GM23338 (cell line): ENCODE data around the gene NDUFS6. TPM values are rescaled to one million over a fixed set of nuclear protein-coding genes. Genes with fewer than 3 reads are reported as not detected.

Experiments
- ATAC-seq: fragments of 200-7000 bp; cut with Tn5 transposase; 3 replicates; pipeline ENCODE4 v1.9.1; 2020
- DNase-seq: peaks from one replicate; pipeline ENCODE4 v3.0.0-alpha.2; 2015; ENCODE audit warnings: low spot score
- H2AFZ ChIP-seq: fragments of 200-600 bp; sonication (generic); 2 replicates; pipeline ENCODE4 v1.8.0; 2016; ENCODE audit warnings: antibody characterized with exemption, mild to moderate bottlenecking, moderate library complexity
- H3F3A ChIP-seq: fragments of 200-600 bp; sonication (generic); replicated peaks from 2 replicates; pipeline ENCODE4 v1.8.0; 2017; ENCODE audit warnings: antibody characterized with exemption, mixed run types, low read depth
- H3K27ac ChIP-seq: fragments of 200-600 bp; sonication (generic); 2 replicates; pipeline ENCODE4 v1.6.1; 2016; ENCODE audit warnings: low read depth
- H3K27me3 ChIP-seq: fragments of 200-600 bp; sonication (generic); 2 replicates; pipeline ENCODE4 v1.8.0; 2016; ENCODE audit warnings: mild to moderate bottlenecking, mixed run types, moderate library complexity; ENCODE audit not compliant: insufficient read depth
- H3K36me3 ChIP-seq: fragments of 200-600 bp; sonication (generic); 2 replicates; pipeline ENCODE4 v1.8.0; 2016; ENCODE audit warnings: mild to moderate bottlenecking; ENCODE audit not compliant: insufficient read depth
- H3K4me1 ChIP-seq: fragments of 200-600 bp; sonication (generic); 2 replicates; pipeline ENCODE4 v1.8.0; 2016; ENCODE audit warnings: mild to moderate bottlenecking, moderate library complexity; ENCODE audit not compliant: insufficient read depth
- H3K4me2 ChIP-seq: fragments of 200-600 bp; sonication (generic); 2 replicates; pipeline ENCODE4 v1.7.1; 2017; ENCODE audit warnings: mixed run types
- H3K4me3 ChIP-seq: fragments of 200-600 bp; sonication (generic); 2 replicates; pipeline ENCODE4 v1.6.1; 2016; ENCODE audit warnings: mixed run types
- H3K79me2 ChIP-seq: fragments of 200-600 bp; sonication (generic); replicated peaks from 2 replicates; pipeline ENCODE4 v1.8.0; 2017; ENCODE audit warnings: mild to moderate bottlenecking; ENCODE audit not compliant: insufficient read depth
- H3K9me2 ChIP-seq: fragments of 200-600 bp; sonication (generic); 2 replicates; pipeline ENCODE4 v1.8.0; 2017; ENCODE audit not compliant: insufficient read depth
- H4K20me1 ChIP-seq: fragments of 200-600 bp; sonication (generic); replicated peaks from 2 replicates; pipeline ENCODE4 v1.8.0; 2017; ENCODE audit warnings: mild to moderate bottlenecking; ENCODE audit not compliant: insufficient read depth
- H3K27ac Mint-ChIP-seq: 2 replicates; pipeline ENCODE4 v1.8.0; 2020; ENCODE audit warnings: inconsistent platforms, mild to moderate bottlenecking, moderate library complexity, mixed read lengths
- H3K27me3 Mint-ChIP-seq: 3 replicates; pipeline ENCODE4 v1.8.0; 2022; ENCODE audit warnings: low read depth, mild to moderate bottlenecking, moderate library complexity, mixed read lengths, inconsistent platforms; ENCODE audit not compliant: insufficient read depth, poor library complexity
- H3K36me3 Mint-ChIP-seq: 3 replicates; pipeline ENCODE4 v1.8.0; 2021; ENCODE audit warnings: low read depth, mild to moderate bottlenecking, inconsistent platforms, moderate library complexity, mixed read lengths
- H3K4me1 Mint-ChIP-seq: 3 replicates; pipeline ENCODE4 v1.8.0; 2020; ENCODE audit warnings: mild to moderate bottlenecking, inconsistent platforms, mixed read lengths
- H3K4me3 Mint-ChIP-seq: 3 replicates; pipeline ENCODE4 v1.8.0; 2021; ENCODE audit warnings: moderate library complexity, mild to moderate bottlenecking, inconsistent platforms, mixed read lengths
- H3K9me3 Mint-ChIP-seq: 3 replicates; pipeline ENCODE4 v1.8.0; 2020; ENCODE audit warnings: moderate library complexity, mild to moderate bottlenecking, inconsistent platforms, mixed read lengths
- CREB1 ChIP-seq: fragments of 250-450 bp; sonication (Bioruptor Pico); IDR thresholded peaks from 2 replicates; pipeline ENCODE4 v1.5.0; 2020; ENCODE audit warnings: low read depth, mild to moderate bottlenecking, moderate library complexity
- ETS1 ChIP-seq: IDR thresholded peaks from 2 replicates; pipeline ENCODE4 v1.6.1; 2016; ENCODE audit warnings: antibody characterized with exemption
- EZH2phosphoT487 ChIP-seq: fragments of 200-600 bp; sonication (generic); IDR thresholded peaks from one replicate; pipeline ENCODE4 v1.8.1; 2018; ENCODE audit warnings: antibody characterized with exemption; ENCODE audit not compliant: unreplicated experiment
- JUNB ChIP-seq: IDR thresholded peaks from one replicate; pipeline ENCODE4 v1.6.1; 2016; ENCODE audit warnings: antibody characterized with exemption; ENCODE audit not compliant: unreplicated experiment
- NANOG ChIP-seq: IDR thresholded peaks from 2 replicates; pipeline ENCODE4 v1.6.1; 2016; ENCODE audit warnings: antibody characterized with exemption, borderline replicate concordance
- POLR2AphosphoS5 ChIP-seq: IDR thresholded peaks from 2 replicates; pipeline ENCODE4 v1.6.1; 2016; ENCODE audit warnings: antibody characterized with exemption, low read depth
- REST ChIP-seq: IDR thresholded peaks from one replicate; pipeline ENCODE4 v1.6.1; 2018; ENCODE audit warnings: antibody characterized with exemption; ENCODE audit not compliant: unreplicated experiment
- STAT1 ChIP-seq: IDR thresholded peaks from one replicate; pipeline ENCODE4 v1.6.1; 2016; ENCODE audit warnings: antibody characterized with exemption; ENCODE audit not compliant: unreplicated experiment
- ZNF114 ChIP-seq: fragments of 250-450 bp; sonication (Bioruptor Pico); IDR thresholded peaks from 2 replicates; pipeline ENCODE4 v1.5.0; 2020; ENCODE audit warnings: mild to moderate bottlenecking, moderate library complexity
- polyA plus RNA-seq: library from polyadenylated mRNA; unstranded; fragments of >200 nt; fragmentation: Nextera tagmentation; extraction: Ambion mirVana; gene quantifications from 2 replicates; pipeline ENCODE4 v1.2.1, GENCODE V29; 2016
- total RNA-seq: library from RNA; depleted of rRNA; stranded (reverse); fragments of >200 nt; shearing (Covaris generic); gene quantifications from 2 replicates; pipeline ENCODE4 v1.2.3, GENCODE V29; 2014

The NDUFS6 gene
- total and polyA plus RNA-seq, 2 experiments from 2014 or later = 94.8 to 289 TPM

- Mint-ChIP-seq H3K27me3 (peaks cover 17% of the 10 kb centered on the region), H3K9me3 (no peaks in the 10 kb centered on the region), H3K36me3 (no peaks in the 10 kb centered on the region), H3K4me1 (peaks cover 47% of the 10 kb centered on the region), H3K4me3 (no peak overlapping the region), H3K27ac (no peak overlapping the region)
- H3K4me1 ChIP-seq = peaks cover 20% of the 10 kb centered on the region
- no peaks in the 10 kb centered on the region for H3K36me3 ChIP-seq
- no peak overlapping the region for H3K4me2 ChIP-seq
- TF ChIP-seq NANOG (no peak), ZNF114 (CRISPR knock-in tag) (no peak), REST (no peak), CREB1 (CRISPR knock-in tag) (no peak), ETS1 (no peak), POLR2AphosphoS5 (no peak), EZH2phosphoT487 (no peak), STAT1 (no peak)
- ATAC-seq = no peak
- H2AFZ ChIP-seq = no peak overlapping the region
- H3K9me2 ChIP-seq = no peaks in the 10 kb centered on the region
- H3K27ac ChIP-seq = no peak overlapping the region
- no peak overlapping the region for H3K4me3 ChIP-seq
- H3K79me2 ChIP-seq = no peaks in the 10 kb centered on the region
- no peaks in the 10 kb centered on the region for H3K27me3 ChIP-seq
- no peaks in the 10 kb centered on the region for H4K20me1 ChIP-seq
- no peak for DNase-seq
- H3F3A ChIP-seq = no peaks in the 10 kb centered on the region
Observed at GRCh38 chr5:1832511-1833250, 31.5 kb downstream of the NDUFS6 start.

DNA sequence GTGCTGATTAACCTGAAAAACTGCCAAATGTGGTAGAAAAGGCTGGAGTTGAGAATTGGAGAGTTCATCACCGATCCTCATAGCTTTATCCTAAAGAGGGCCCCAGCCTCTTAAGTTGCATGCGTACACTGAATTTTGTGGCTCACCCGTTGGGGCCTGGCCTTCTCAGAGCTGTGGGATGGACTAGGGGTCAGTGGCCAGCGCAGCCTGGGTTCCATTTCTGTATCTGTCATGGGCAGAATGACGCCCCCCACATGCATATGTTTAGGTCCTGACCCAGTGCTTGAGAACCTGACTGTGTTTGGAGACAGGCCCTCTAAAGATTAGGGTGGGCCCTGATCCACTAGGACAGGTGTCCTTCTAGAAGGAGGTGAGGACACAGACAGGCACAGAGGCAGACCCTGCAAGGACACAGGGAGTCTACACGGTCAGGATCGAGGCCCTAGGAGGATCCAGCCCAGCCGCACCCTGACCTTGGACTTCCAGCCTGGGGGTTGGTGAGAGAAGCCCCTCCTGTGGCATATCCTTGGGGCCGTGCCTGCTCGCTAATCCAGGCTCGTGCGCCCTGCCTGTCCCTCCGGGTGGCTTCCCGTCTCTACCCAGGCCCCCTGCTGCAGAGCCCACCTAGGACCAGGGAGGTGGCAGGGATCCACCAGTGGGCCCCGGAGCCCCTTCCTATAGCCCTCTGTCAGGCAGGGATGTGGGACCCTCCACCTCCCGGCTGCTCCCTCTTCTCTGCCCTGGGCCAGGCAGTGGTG lies 32.2 kb downstream of the NDUFS6 start:
- H2AFZ ChIP-seq = no peak overlapping the region
- H3K36me3 Mint-ChIP-seq = no peaks in the 10 kb centered on the region
- H3K27ac ChIP-seq = no peak overlapping the region
- H4K20me1 ChIP-seq = no peaks in the 10 kb centered on the region
- H3F3A ChIP-seq = no peaks in the 10 kb centered on the region
- H3K36me3 ChIP-seq = no peaks in the 10 kb centered on the region
- H3K79me2 ChIP-seq = no peaks in the 10 kb centered on the region
- DNase-seq (no peak), ATAC-seq (no peak)
- peaks cover 20% of the 10 kb centered on the region for H3K4me1 ChIP-seq
- no peaks in the 10 kb centered on the region for H3K27me3 ChIP-seq
- H3K27me3 Mint-ChIP-seq = peaks cover 12% of the 10 kb centered on the region
- no peak overlapping the region for H3K4me3 ChIP-seq
- no peak overlapping the region for H3K4me3 Mint-ChIP-seq
- H3K27ac Mint-ChIP-seq = no peak overlapping the region
- no peaks in the 10 kb centered on the region for H3K9me3 Mint-ChIP-seq
- H3K9me2 ChIP-seq = no peaks in the 10 kb centered on the region
- H3K4me1 Mint-ChIP-seq = peaks cover 42% of the 10 kb centered on the region
- TF ChIP-seq JUNB = no peak
- TF ChIP-seq ETS1 = no peak
- H3K4me2 ChIP-seq = no peak overlapping the region
